Activated T-helper 1 cell treated with Interleukin-2 at 50 U/mL for 16 hours (primary cell): ENCODE results near the gene RIBC2.
A peak's percentile ranks its signal among the peaks of the same experiment; 100 is the strongest.
"Not testable (repeated sequence)": the region's sequence is repeated elsewhere in the genome, so short reads cannot be mapped to it uniquely, and the experiment has no call there.

Experiments used
- DNase-seq: peaks from one replicate; pipeline ENCODE4 v3.0.0-alpha.2; 2020; ENCODE audit warnings: low read depth

The RIBC2 gene, protein sequence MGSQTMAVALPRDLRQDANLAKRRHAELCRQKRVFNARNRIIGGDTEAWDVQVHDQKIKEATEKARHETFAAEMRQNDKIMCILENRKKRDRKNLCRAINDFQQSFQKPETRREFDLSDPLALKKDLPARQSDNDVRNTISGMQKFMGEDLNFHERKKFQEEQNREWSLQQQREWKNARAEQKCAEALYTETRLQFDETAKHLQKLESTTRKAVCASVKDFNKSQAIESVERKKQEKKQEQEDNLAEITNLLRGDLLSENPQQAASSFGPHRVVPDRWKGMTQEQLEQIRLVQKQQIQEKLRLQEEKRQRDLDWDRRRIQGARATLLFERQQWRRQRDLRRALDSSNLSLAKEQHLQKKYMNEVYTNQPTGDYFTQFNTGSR

DNA sequence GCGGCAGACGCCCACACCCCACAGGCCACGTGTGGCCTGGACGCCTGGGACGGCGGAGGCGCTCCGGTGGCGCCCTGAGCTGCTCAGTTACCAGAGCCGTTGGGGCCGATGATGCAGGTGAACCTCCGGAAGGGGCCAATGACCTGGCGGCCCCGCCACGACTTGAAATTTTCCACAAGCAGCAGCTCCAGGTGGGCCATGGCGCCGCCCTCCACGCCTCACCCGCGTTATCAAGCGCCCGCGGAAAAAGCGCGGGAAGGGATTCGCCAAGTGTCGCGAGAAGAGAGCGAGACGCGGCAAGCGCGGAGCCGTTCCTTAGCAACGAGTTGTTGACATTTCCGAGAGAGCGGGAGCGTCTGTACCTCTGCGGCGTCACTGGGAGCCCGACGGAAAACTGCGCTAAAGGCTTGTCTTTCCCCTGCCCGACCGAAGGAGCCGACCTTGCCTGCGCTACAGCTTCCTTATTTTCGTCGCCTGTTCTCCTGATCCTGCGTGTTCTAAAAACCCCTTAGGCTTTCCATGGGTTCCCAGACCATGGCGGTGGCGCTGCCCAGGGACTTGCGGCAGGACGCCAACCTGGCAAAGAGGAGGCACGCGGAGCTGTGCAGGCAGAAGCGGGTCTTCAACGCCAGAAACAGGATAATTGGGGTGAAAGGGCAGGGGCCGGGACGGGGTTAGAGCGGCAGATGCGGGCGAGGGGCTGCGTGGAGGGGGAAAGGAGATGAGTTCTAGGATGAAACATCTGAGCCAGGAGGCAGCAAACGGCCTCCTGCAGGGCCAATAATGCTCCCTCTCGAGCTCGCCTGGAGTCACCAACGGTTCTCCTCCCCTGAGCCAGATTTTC lies at the start of gene RIBC2, which contains the start of gene SMC1B:
TSS of gene RIBC2 (plus strand) at position 326 of the 844 bp plus-strand sequence. CDS start at position 520, 194 bp downstream.
TSS of gene SMC1B (minus strand) at position 232 of the 844 bp plus-strand sequence. CDS start at position 200, 32 bp downstream.
- peak; percentile 57 for DNase-seq

DNA sequence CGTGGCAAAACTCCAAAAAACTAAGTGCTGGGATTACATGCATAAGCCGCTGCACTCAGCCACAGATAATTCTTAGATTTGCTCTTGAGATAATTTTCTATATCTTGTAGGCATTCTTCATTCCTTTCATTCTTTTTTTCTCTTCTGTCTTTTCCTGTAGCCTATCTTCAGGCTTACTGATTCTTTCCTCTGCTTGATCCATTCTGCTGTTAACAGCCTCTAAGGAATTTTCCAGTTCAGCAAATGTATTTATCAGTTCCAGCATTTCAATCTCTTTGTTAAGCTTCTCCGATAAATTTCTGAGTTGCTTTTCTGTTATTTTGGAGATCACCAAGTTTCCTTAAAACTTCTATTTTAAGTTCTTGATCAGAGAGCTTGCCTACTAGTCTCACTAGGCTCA lies 46.8 kb upstream of the RIBC2 start:
- no peak for DNase-seq

DNA sequence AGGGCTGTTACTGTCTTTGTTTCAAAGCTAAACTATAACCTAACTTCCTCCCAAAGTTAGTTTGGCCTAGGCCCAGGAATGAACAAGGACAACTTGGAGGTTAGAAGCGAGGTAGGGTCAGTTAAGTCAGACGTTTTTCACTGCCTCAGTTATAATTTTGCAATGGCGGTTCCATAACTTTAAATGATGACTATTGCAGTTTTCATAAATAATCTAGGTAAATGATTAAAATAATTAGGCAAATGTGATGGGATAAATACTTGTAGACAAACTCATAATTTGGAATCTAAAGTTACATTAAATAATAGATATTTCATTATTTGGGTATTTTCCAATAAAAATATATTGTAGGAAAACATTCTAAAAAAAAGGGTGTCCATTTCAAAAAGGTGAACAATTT lies 39.9 kb upstream of the RIBC2 start:
- DNase-seq = not testable (repeated sequence)

DNA sequence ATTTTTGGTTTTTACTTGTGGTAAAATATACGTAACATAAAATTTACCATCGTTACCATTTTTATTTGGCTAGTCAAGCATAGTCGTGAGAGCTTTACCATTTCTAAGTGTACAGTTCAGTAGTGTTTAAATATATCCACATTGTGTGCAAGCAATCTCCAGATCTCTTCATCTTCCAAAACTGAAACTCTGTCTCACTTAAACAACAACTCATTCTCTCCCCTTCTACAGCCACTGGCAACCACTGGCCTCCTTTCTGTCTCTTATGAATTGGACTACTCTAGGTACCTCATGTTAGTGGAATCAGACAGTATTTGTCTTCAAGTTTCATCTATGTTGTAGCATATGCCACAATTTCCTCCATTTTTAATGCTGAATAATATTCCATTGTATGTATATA lies 37.5 kb upstream of the RIBC2 start:
- no peak for DNase-seq

DNA sequence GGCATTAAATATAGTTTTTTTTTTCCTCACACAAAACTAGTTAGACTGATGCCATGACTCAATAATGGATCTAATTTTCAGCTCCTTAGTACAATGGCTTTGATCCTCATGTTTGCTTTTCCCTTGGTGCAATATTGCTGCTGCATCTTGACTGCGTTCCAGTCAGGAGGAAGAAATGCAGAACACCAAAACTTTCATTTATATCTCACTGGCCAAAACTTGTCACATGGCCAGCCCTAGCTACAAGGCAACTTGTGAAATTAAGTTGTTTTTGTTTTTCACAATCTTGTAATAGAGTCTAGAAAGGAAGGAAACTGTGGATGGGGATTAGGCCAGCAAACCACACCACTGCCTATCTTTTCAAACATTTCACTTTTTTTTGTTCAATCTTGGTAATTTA lies 36.8 kb upstream of the RIBC2 start:
- DNase-seq = no peak

DNA sequence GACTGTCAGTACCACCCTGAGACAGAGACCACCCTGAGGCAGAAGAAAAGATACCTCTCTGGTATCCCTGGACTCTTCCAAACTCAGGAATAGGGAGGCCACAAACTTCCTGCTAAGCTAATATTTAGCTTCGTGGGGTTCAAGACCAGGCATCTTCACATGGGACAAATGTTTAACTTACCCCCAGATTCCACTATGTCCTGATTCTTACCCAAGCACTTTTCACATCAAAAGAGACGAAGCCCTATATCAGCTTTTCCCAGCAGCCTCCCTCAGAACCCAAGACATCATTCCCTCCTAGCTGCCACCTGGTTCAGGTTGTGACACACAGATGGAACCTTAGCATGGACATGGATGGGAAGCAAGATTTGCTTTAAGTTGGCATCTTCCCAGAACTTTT lies 32.1 kb upstream of the RIBC2 start:
- DNase-seq = no peak

DNA sequence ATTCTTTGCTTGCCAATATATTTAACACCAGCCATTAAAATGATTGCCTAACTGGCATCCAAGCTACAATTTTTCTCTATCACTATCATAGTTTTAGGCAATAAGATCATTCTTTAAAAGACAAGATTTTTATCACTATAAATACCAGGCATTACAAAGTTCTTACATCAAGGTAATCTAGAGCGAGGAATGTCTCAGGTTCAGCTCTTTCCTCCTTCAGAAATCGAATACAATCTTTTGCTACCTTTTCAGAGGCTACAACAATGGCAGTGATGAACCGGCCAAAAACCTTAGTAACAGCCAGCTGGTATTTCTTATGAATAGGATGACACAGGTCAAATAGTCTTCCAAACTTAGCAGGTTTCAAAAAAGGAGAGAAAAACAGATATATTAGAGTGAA lies 23.9 kb upstream of the RIBC2 start:
- DNase-seq = no peak

GRCh38 chr22:45397806-45398205 lies 15.7 kb upstream of the RIBC2 start:
- no peak for DNase-seq

- no peak for DNase-seq
Measured at GRCh38 chr22:45398214-45398613, 15.3 kb upstream of the RIBC2 start.

- DNase-seq = no peak
Measured at GRCh38 chr22:45399712-45400445, 13.6 kb upstream of the RIBC2 start.

DNA sequence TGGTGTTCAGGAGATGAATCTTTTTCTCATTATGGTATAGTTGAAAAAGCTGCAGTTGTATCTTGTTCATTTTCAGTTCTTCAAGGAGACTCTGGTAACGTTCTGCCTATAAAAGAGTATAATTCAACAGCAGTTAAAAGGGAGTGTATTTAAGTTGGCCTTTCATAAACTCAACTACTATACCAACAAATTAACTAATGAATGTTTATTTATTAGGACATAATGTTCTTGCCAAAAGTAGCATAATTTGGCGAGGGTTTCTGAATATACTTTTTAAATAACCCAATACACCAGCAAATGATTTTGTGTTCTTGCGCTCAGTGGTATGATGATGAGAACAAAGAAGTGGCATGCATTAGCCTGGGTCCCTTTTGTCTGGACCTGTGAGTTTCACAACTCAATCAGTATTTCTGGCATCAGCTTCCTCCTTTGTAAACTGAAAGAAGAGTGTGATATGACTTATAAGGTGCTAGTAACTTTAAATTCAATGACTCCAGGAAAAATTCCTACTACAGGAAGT lies 11.0 kb upstream of the RIBC2 start:
- DNase-seq = no peak

- no peak for DNase-seq
Measured at GRCh38 chr22:45407793-45408192, 5.7 kb upstream of the RIBC2 start.

- no peak for DNase-seq
Measured at GRCh38 chr22:45413013-45413367, 503 bp upstream of the RIBC2 start.

DNA sequence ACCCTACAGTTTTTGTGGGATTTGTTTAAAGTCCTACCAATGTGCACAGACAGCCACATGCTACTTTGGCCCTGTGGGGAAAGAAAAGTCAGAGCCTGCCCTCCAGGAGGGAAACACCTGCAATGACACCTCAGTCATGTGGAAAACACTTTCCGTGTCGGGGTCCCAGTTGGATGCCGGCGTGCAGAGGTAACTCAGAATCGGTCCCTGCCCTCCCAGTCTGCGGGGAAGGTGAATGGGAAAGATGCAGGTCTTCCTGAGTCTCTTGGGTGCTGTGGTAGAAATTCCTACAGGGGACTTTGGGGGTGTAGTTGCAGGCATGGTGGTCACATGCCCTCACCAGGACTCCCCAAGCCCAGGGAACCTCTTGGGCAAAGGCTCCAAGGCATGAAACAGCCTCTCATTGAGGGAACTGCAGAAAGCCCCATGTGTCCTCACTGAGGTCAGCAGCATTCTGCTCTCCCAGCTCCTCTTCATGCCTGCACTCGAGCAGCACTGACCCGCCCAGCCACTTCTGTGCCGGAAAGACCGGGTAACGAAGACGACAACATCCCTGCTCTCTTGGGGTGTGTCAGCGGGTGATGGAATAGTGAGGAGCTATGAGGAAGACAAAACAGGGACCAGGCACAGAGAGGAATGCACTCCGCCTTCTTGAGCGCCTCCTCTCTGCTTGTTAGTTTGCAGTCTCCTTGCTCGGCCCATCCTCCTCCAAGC lies 4.7 kb downstream of the RIBC2 start:
- no peak for DNase-seq

DNA sequence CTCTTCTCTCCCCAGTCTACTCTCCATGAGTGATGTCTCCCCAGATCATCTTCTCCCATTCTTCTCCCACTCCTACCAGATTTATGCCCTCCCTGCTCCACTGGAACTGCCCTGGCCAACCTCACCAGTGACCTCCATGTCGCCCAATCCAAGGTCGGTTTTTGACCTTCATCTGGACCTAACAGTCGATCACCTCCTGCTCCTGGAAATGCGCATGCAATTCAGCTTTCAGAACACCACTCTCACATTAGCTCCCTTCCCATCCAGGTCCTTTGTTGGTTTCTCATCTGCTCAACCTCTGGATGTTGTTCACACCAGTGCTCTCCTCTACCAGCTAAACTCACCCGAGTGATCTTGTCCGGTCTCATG lies 5.3 kb downstream of the RIBC2 start:
- no peak for DNase-seq

DNA sequence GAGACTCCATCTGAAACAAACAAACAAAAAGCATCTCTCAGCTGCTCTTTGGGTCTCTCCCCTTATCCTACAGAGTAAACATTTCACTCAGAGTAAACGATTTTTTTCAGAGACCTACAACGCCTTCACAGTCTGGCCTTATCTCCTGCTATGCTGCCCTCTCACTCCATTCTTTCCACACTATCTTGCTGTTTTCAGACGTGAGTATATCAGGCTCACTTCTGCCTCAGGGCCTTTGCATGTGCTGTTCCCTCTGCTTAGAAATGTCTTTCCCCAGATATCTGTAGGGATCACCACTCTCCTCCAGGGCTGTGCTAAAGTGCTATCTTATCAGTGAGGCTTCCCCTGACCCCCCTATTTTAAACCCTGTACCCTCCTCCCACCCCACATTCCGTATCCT lies 6.5 kb downstream of the RIBC2 start:
- no peak for DNase-seq

- DNase-seq = no peak
Measured at GRCh38 chr22:45420539-45420938, 7.0 kb downstream of the RIBC2 start.

GRCh38 chr22:45421349-45422055 lies 8.0 kb downstream of the RIBC2 start:
- DNase-seq = no peak

DNA sequence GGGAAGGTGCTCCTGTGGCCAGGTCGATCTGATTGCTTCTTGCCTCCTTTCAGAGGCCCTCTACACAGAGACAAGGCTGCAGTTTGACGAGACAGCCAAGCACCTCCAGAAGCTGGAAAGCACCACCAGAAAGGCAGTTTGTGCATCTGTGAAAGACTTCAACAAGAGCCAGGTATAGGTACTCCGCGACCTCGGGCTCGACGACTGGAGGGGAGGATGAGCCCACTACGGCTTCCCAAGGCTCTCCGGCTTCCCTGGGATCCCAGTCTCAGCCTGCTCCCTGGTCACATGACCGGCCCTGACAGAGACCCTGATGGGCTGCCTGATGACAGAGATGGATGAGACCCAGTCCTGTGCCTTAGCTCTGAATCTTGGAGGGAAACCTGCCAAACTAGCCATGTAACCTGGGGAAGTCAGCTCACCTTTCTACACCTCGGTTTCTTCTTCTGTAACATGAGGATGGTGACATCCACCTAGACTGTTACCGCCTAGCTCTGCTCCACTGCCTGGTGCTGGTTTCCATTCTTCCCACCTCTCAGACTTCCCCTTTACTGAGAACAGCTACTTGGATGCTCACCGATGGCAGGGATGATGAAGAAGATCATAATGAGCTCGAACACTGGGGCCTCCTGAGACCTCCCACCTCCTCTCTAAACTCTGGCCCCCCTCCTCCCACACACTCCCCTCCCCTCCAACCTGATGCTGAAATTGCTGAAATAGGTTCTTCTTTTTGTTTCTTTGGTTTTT lies 8.9 kb downstream of the RIBC2 start:
- DNase-seq = no peak

- DNase-seq = no peak
Measured at GRCh38 chr22:45423524-45423923, 10.0 kb downstream of the RIBC2 start.
